Activated T-helper 2 cell treated with anti-CD3 and anti-CD28 coated beads, Interferon-gamma antibody, Interleukin-2, Interleukin-4, amounts not matched to agents 10 μg/mL and 5 μg/mL and 100 μg/mL, durations not matched to agents 14 hours and 24 hours and 36 hours (primary cell): ENCODE measurements around the gene SRRM2. TPM values are rescaled to one million over a fixed set of nuclear protein-coding genes. Genes with fewer than 3 reads are reported as not detected.
A peak's percentile ranks its signal among the peaks of the same experiment; 100 is the strongest.
"Not testable (repeated sequence)": the region's sequence is repeated elsewhere in the genome, so short reads cannot be mapped to it uniquely, and the experiment has no call there.

Source experiments
- DNase-seq: peaks from one replicate; pipeline ENCODE4 v3.0.0; 2021; ENCODE audit warnings: low spot score
- H3K27ac Mint-ChIP-seq: one replicate; pipeline ENCODE4 v1.8.0; 2021; ENCODE audit warnings: mixed read lengths
- H3K27me3 Mint-ChIP-seq: one replicate; pipeline ENCODE4 v1.8.0; 2021; ENCODE audit warnings: low read depth, mixed read lengths
- H3K36me3 Mint-ChIP-seq: one replicate; pipeline ENCODE4 v1.8.0; 2021; ENCODE audit warnings: low read depth, mixed read lengths
- H3K4me1 Mint-ChIP-seq: one replicate; pipeline ENCODE4 v1.8.0; 2021; ENCODE audit warnings: low read depth, mixed read lengths
- H3K4me3 Mint-ChIP-seq: one replicate; pipeline ENCODE4 v1.8.0; 2021; ENCODE audit warnings: low read depth, mild to moderate bottlenecking, moderate library complexity, mixed read lengths
- H3K9me3 Mint-ChIP-seq: one replicate; pipeline ENCODE4 v1.8.0; 2021; ENCODE audit warnings: mixed read lengths
- intact Hi-C: fragments of 100-400 bp; cut with micrococcal nuclease; formaldehyde crosslinking; loops from one replicate; pipeline ENCODE4 v1.15.1; 2023
- total RNA-seq: library from RNA; stranded (reverse); gene quantifications from 2 replicates; pipeline ENCODE4 v1.2.3, GENCODE V29; 2022

Gene SRRM2
- total RNA-seq, 1 donor from 2014 or later: 694 TPM

DNA sequence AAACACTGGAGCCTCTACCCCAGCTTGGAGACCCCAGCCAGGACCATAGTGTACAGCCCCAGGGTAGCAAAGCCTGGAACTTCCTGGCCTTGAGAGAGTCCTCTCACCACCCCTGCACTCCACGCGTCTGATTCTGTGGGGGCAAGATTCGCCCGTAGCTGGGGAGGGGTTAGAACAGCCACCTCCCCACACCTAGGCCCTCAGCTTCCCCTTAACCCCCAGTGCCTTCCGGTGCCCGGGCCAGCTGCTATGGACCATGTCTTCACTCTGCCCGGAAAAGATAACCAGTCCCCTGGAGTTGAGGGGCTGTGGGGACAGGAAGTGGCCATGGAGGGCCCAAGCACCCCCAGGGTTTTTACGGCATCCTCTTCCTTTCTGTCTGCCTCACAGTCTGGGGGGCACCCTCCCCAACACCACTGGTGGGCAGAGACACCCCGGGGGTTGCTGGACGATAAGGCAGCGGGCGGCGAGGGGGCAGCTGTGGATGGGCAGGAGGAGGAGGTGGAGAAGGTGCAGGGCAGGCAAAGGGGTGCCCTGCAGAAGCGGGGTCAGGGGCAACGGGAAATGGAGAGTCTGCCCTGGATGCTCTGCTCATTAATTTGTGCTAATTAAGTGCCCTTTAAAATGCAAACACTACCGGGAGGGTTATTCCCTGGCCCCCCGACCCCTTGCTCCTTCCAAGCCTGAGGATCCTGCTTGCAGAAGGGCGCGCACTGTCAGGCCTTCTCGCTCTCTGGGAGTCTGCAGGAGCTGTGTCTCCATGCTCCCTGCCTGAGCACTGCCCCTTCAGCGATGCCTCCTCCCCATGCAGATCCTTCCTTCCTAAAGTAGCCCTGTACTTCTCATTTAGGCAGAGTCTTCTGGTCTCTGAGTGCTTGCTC, 34.8 kb upstream of the SRRM2 start:
- peaks cover 7% of the 10 kb centered on the region for H3K4me1 Mint-ChIP-seq
- H3K27ac Mint-ChIP-seq: no peak overlapping the region

DNA sequence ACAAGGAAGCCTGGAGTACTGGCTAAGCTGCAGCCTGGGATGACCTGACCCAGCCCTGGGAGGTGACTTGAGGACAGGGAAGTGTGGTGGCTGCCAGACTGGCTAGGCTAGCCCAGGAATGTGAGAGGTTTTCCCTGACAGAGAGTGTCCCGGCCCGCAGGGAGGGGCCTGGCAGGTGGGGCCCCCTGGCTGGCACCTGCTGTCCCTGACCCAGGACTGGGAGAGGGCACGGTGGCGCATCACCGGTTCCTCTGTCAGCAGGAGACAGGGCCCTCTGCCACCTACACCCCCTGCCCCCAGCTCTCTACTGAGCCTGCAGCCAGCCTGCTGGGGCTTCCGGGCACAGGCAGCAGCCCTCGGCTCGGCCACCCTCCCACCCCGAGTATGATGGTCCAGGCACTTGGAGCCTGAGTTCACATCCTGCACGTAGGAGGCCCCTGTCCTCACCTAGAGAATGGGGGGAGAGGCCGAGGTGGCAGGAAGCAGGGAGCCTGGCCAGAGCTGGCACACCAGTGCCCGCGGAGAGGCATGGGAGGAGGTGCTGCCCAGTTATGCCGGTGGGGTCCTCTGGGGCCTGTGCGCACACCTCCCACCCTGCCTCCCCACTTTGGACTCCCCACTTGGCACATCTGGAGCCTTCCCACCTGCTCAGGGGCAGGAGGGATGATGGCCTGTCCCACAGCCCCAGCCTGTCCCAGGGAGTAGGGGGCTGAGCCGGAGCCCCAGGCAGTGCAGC, 32.9 kb upstream of the SRRM2 start:
- Mint-ChIP-seq H3K4me1 (peaks cover 7% of the 10 kb centered on the region), H3K4me3 (peak overlapping the region; percentile 30), H3K9me3 (no peaks in the 10 kb centered on the region), H3K27ac (no peak overlapping the region), H3K27me3 (peaks cover 4% of the 10 kb centered on the region), H3K36me3 (no peaks in the 10 kb centered on the region)
- intact Hi-C loops: no loop called here
- DNase-seq: no peak

More for the DNA sequence above, 34.8 kb upstream of the SRRM2 start:
- intact Hi-C loops: no loop called here
- Mint-ChIP-seq H3K4me3 (peak overlapping the region; percentile 37), H3K36me3 (no peaks in the 10 kb centered on the region), H3K9me3 (no peaks in the 10 kb centered on the region), H3K27me3 (no peaks in the 10 kb centered on the region)
- DNase-seq: no peak

DNA sequence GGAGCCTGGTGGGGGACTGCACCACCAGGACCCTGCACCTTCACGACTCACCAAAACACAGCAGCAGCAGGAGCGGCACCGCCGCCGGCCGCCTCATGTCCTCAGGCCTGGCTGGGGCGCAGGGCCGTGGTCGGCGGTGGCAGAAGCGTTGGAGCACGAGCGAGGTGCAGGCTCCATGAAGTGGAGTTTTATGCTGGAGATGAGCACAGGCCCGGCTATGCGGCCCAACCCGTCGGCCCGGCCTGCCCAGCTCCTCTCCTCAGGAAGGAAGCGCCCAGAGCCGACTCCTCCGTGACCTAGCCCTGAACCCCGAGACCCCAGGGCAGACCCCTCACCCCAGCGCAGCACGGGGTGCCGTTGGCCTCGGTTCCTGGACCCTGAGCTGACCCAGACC, 32.4 kb upstream of the SRRM2 start, which contains the start of gene PRSS27:
TSS of gene PRSS27 (minus strand) at position 161 of the 394 bp plus-strand sequence. CDS start at position 97, 64 bp downstream.
- Mint-ChIP-seq H3K9me3 (no peaks in the 10 kb centered on the region), H3K36me3 (no peaks in the 10 kb centered on the region), H3K4me3 (peak within 1 kb of the TSS; percentile 81), H3K27ac (peak within 1 kb of the TSS; percentile 80), H3K4me1 (peaks cover 4% of the 10 kb centered on the region), H3K27me3 (peaks cover 5% of the 10 kb centered on the region)
- no peak for DNase-seq
- intact Hi-C loops: no loop called here

DNA sequence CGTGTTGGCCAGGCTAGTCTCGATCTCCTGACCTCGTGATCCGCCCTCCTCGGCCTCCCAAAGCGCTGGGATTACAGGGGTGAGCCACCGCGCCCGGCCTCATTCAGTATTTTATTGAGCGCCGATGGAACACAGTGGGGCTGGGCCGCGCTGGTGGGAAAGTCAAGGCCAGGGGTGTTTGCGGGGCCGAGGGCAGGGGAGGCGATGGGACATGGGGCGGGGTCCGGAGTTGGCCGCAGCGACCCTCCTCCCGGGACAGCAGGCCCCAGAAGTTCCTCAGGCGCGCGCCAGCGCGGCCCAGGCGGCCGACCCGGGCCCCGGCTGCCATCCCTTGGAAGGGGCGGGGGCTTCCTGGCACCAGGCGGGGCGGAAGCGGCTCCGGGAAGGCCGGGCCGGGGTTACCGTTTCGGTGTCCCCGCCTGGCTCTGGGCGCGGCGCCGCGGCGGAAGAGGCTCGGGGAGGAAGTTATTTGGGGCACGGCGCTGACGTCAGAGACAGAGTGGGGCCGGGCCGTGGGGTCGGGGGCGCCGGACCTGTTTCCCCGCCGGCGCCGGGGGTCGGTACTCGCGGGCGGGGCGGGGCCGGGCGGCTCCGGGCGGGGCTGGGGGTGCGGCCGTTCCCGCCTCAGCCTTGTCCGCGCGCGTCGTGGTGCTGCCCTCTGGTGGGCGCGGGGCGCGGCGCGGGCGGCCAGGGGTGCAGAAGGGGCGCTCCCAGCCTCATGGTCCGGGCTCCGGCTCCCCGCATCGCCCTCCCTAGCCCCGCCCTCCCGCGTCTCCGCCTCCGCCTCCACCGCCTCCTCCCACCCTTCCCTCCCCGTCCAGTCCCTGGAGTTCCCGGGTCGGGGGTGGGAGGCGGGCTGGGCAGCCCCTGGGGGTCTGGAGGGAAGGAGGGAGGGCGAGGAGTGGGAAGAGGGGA, 31.5 kb upstream of the SRRM2 start:
- H3K9me3 Mint-ChIP-seq: no peaks in the 10 kb centered on the region
- H3K4me3 Mint-ChIP-seq: peak overlapping the region; percentile 81
- intact Hi-C loops: no loop called here
- no peaks in the 10 kb centered on the region for H3K36me3 Mint-ChIP-seq
- H3K27ac Mint-ChIP-seq: peak overlapping the region; percentile 80
- peaks cover 10% of the 10 kb centered on the region for H3K27me3 Mint-ChIP-seq
- peaks cover under 1% of the 10 kb centered on the region for H3K4me1 Mint-ChIP-seq
- peak; percentile 88 for DNase-seq

DNA sequence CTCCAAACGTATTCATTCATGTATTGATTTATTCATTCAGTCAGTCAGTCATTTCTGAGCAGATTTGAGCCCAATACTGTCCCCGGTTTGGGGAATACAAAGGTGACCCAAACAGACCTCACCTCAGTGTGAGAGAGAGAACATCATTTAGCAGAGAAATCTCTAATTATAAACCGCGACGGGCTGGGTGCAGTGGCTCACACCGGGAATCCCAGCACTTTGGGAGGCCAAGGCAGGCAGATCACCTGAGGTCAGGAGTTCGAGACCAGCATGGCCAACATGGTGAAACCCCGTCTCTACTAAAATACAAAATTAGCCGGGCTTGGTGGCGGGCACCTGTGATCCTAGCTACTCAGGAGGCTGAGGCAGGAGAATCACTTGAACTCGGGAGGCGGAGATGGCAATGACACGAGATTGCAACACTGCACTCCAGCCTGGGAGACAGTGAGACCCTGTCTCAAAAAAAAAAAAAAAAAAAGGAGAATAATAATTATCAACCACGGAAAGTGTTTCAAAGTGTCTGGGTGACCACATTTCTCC, 30.7 kb upstream of the SRRM2 start:
- Mint-ChIP-seq H3K27me3 (peaks cover 10% of the 10 kb centered on the region), H3K27ac (peak overlapping the region; percentile 55), H3K4me3 (peak overlapping the region; percentile 60)
- intact Hi-C loops, DNase-seq, H3K9me3 Mint-ChIP-seq, H3K36me3 Mint-ChIP-seq, H3K4me1 Mint-ChIP-seq: not testable (repeated sequence)

DNA sequence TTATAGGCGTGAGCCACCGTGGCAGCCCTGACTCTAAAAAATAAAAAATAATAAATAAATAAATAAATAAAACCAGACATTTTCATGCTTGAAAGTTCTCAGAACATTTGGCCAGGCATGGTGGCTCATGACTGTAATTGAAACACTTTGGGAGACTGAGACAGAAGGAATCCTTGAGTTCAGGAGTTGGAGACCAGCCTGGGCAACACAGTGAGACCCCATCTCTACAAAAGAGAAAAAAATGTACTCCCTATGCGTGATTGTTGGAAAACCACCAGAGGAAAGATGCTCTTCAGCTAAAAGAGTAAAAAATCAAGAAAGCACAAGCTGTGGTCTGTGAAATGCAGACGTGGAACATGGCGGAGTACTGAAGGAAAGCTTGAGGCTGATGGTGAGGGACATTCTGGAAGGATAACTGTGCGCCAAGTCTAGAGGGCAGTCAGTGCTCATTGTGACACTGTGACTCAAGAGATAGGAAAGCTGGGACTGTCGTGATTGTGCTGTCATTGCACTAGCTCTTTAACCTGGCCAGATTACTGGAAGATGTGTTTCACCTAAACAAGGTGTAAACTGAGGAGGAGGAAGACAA, 28.3 kb upstream of the SRRM2 start:
- Mint-ChIP-seq H3K9me3 (no peaks in the 10 kb centered on the region), H3K36me3 (no peaks in the 10 kb centered on the region), H3K27ac (no peak overlapping the region), H3K27me3 (peaks cover 10% of the 10 kb centered on the region), H3K4me1 (no peaks in the 10 kb centered on the region), H3K4me3 (no peak overlapping the region)
- intact Hi-C loops: no loop called here
- no peak for DNase-seq

DNA sequence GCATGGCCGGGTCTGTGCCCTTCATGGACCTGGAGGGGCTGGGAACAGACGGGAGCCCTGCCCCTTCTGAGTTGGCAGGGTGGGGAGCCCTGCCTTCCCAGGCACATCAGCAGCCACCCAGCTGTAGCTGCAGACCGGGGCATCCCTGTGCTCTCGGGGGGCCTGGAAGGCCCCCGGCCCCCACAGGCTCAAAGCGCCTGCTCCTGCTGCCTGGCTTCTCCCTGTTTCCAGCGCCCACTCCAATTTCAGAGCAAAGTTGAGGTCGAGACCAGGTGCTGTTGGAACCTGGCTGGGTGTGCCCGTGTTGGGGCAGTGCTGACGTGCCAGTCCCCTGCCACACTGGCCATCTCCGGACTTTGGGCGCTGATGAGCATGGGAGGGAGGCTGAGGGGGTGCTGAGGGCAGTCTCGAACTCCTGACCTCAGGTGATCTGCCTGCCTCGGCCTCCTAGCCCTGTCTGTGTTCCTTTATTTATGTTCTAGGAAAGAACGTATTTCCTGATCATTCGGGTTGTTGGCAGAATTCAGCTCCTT, 27.6 kb upstream of the SRRM2 start:
- Mint-ChIP-seq H3K4me3 (no peak overlapping the region), H3K27me3 (peaks cover 10% of the 10 kb centered on the region), H3K36me3 (no peaks in the 10 kb centered on the region), H3K27ac (no peak overlapping the region), H3K9me3 (no peaks in the 10 kb centered on the region), H3K4me1 (no peaks in the 10 kb centered on the region)
- no peak for DNase-seq
- intact Hi-C loops: no loop called here

DNA sequence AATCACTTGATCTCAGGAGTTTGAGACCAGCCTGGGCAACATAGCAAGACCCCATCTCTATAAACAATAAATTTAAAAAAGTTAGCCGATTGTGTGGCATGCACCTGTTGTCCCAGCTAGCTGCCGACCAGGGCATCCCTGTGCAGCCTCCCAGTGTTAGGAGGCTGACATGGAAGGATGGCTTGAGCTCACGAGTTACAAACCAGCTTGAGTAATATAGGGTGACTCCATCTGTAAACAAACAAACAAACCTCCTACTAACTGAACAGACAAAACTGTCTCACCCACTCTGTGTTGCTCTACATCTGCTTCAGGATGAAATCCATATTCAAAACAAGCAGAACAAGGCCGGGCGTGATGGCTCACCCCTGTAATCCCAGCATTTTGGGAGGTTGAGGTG, 25.5 kb upstream of the SRRM2 start:
- Mint-ChIP-seq H3K27ac (no peak overlapping the region), H3K4me3 (no peak overlapping the region), H3K9me3 (no peaks in the 10 kb centered on the region), H3K27me3 (peaks cover 10% of the 10 kb centered on the region), H3K4me1 (no peaks in the 10 kb centered on the region), H3K36me3 (no peaks in the 10 kb centered on the region)
- no peak for DNase-seq
- intact Hi-C loops: no loop called here

DNA sequence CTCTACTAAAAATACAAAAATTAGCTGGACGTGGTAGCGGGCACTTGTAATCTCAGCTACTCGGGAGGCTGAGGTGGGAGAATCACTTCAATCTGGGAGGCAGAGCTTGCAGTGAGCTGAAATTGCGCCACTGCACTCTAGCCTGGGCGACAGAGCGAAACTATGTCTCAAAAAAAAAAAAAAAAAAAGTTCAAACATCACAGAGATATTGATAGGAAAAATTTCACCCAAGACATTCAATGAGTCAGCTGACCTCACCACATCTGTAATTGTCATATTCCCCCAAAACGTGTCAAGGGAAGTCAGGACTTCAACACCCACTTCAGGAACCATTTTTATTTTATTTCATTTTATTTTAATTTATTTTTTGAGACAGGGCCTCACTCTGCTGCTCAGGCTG, 24.4 kb upstream of the SRRM2 start:
- Mint-ChIP-seq H3K4me1 (no peaks in the 10 kb centered on the region), H3K4me3 (no peak overlapping the region), H3K36me3 (no peaks in the 10 kb centered on the region), H3K27me3 (peaks cover 10% of the 10 kb centered on the region), H3K27ac (no peak overlapping the region), H3K9me3 (no peaks in the 10 kb centered on the region)
- intact Hi-C loops: no loop called here
- DNase-seq: no peak

DNA sequence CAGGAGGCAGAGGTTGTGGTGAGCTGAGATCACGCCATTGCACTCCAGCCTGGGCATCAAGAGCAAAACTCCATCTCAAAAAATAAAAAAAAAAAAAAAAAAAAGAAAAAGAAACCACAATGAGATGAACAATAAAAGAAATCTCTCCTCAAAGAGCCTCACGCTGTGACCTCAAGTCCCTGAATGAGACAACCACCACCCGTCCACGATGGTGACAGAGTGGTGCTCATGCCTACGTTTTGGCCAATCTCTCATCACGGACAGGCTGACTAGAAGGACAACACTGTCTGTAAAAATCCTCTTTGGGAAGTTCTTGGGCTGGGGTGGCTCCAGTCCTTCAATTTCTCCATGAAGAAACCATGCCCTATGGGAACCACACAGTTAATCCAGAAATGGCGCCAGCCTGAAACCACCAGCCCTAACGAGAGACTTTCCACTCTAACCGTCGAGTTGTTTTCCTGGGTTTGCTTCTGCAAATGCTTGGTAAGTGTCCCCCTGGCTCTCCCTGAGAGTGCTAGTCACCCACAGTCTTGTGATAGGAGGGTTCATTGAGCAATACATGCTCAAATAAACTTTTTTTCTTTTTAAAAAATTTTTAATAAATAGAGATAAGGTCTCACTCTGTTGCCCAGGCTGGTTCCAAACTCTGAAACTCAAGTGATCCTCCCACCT, 17.5 kb upstream of the SRRM2 start:
- H3K4me3 Mint-ChIP-seq: no peak overlapping the region
- no peaks in the 10 kb centered on the region for H3K4me1 Mint-ChIP-seq
- H3K27ac Mint-ChIP-seq: no peak overlapping the region
- no peaks in the 10 kb centered on the region for H3K27me3 Mint-ChIP-seq
- no peak for DNase-seq
- H3K36me3 Mint-ChIP-seq: no peaks in the 10 kb centered on the region
- intact Hi-C loops: no loop called here
- no peaks in the 10 kb centered on the region for H3K9me3 Mint-ChIP-seq

DNA sequence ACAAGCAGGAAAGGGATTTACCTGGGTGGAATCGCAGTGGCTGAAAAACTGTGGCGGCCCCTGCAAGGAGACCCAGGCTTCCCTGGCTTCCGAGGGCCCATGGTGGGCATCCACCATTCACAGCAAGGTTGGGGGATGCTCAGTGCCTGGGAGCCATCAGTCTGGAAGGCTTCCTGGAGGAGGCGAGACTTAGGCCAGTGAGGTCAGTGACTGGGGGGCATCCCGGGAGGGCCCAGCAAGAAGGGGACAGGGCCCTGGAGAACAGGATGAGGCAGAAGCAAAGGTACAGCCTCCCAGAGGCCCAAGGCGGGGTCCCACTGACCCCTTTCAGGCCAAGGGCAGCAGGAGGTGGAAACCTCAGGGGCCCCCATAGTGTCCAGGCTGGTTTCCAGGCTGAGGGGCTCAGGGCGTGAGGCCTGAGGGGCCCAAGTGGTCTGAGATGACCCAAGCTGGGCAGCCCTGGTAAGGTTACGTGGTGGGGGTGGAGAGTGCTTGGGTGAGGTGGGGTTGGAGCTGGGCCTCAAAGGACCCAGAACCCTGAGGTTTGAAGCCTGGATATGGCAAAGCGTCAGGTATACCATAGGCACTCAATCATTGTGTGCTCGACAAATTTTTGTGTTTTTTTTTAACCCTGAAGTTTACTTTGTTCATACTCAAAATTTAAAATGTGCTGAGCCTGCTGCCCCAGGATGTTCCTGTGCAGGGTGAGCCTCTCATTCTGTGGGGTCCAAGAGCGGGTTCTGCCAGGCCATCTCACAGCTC, 15.8 kb upstream of the SRRM2 start:
- intact Hi-C loops: no loop called here
- Mint-ChIP-seq H3K27ac (no peak overlapping the region), H3K9me3 (no peaks in the 10 kb centered on the region), H3K4me3 (no peak overlapping the region), H3K27me3 (no peaks in the 10 kb centered on the region), H3K4me1 (no peaks in the 10 kb centered on the region), H3K36me3 (no peaks in the 10 kb centered on the region)
- DNase-seq: no peak
